K562 treated with DMSO at 1 percent for 24 hours (cell line): ENCODE measurements around the gene MBIP. TPM values are rescaled to one million over a fixed set of nuclear protein-coding genes. Genes with fewer than 3 reads are reported as not detected.

Experiments
- total RNA-seq: library from RNA; unstranded; fragments of 300-600 nt; gene quantifications from 2 replicates; pipeline ENCODE4 v1.2.3, GENCODE V29; 2022; ENCODE audit warnings: low read depth; ENCODE audit not compliant: insufficient read depth

The MBIP gene
- 7.2 and 9.7 TPM in 2 replicates for total RNA-seq

GRCh38 chr14:36320200-36320896 lies at the start of gene MBIP:
Gene MBIP (minus strand): TSS chr14:36320637. CDS start chr14:36320588, 49 bp downstream.

Other genes starting within 250 kb of the MBIP start
- not detected in 2 replicates for gene PTCSC3, start 143.9 kb downstream of the MBIP start, total RNA-seq
- gene NKX2-1, start 199.6 kb upstream of the MBIP start, total RNA-seq = not detected in 2 replicates